Measurements from ENCODE around the gene AFAP1. TPM values are rescaled to one million over a fixed set of nuclear protein-coding genes. Genes with fewer than 3 reads are reported as not detected.

AFAP1 gene
- polyA plus RNA-seq, 3 donors = not detected

GRCh38 chr4:7938609-7939376, 868 bp downstream of the AFAP1 start:
- Histone ChIP-seq H3K9ac (ENCODE audit: insufficient read depth, low read length, poor library complexity, severe bottlenecking) (no peak overlapping the region), H3K36me3 (replicated peaks in 1 of 2; ENCODE audit: control insufficient read depth in 1 of 2, insufficient read depth in 2 of 2, low read length in 2 of 2) (no peaks in the 10 kb centered on the region), H3K4me3 (replicated peaks in 1 of 3; ENCODE audit: low read depth in 2 of 3, low read length in 3 of 3) (peak overlapping the region in 1 of 3 experiments; percentile 47), H3K4me2 (replicated peaks; ENCODE audit: extremely low read depth, low read length, poor library complexity, severe bottlenecking) (peak overlapping the region; percentile 60), H2AFZ (ENCODE audit: insufficient read depth, low read depth, low read length, poor library complexity, severe bottlenecking) (no peak overlapping the region), H3K9me3 (replicated peaks in 1 of 2; ENCODE audit: control insufficient read depth in 1 of 2, insufficient read depth in 1 of 2, low read length in 2 of 2) (peaks cover 4 to 12% of the 10 kb centered on the region in 2 donors), H3K27me3 (ENCODE audit: control insufficient read depth in 2 of 2, insufficient read depth in 2 of 2, low read length in 2 of 2) (peaks cover 29 to 36% of the 10 kb centered on the region in 2 donors), H3K4me1 (ENCODE audit: control insufficient read depth in 1 of 2, insufficient read depth in 2 of 2, low read length in 2 of 2) (peaks cover 8 to 34% of the 10 kb centered on the region in 2 donors), H3K79me2 (ENCODE audit: insufficient read depth, low read length) (no peaks in the 10 kb centered on the region), H3K27ac (ENCODE audit: low read depth in 1 of 2, low read length in 2 of 2) (no peak overlapping the region), H4K20me1 (ENCODE audit: insufficient read depth, low read length) (no peaks in the 10 kb centered on the region)
- no peak for TF ChIP-seq CTCF (IDR thresholded peaks at IDR 0.05)
- H3K9me3 Mint-ChIP-seq = peaks cover 0 to 21% (median 17%) of the 10 kb centered on the region in 7 donors
- H3K4me1 Mint-ChIP-seq = peaks cover 33% of the 10 kb centered on the region
- DNase-seq = no peak
- intact Hi-C loops (cut with micrococcal nuclease) = no loop called here
- H3K27ac Mint-ChIP-seq = peak overlapping the region in 1 of 7 donors; percentile 33
- peaks cover 47 to 69% (median 54%) of the 10 kb centered on the region in 3 donors for H3K27me3 Mint-ChIP-seq (ENCODE audit: low read depth in 3 of 3)
- WGBS (ENCODE audit: insufficient coverage) = 5% methylated on average over 75 of the region's 75 CpGs
- no peaks in the 10 kb centered on the region for H3K36me3 Mint-ChIP-seq
- peak overlapping the region; percentile 77 to 85 for H3K4me3 Mint-ChIP-seq

- Histone ChIP-seq H3K36me3 (replicated peaks in 1 of 2; ENCODE audit: control insufficient read depth in 1 of 2, insufficient read depth in 2 of 2, low read length in 2 of 2) (no peaks in the 10 kb centered on the region), H4K20me1 (ENCODE audit: insufficient read depth, low read length) (no peaks in the 10 kb centered on the region), H3K4me2 (replicated peaks; ENCODE audit: extremely low read depth, low read length, poor library complexity, severe bottlenecking) (no peak overlapping the region), H3K27ac (ENCODE audit: low read depth in 1 of 2, low read length in 2 of 2) (no peak overlapping the region), H2AFZ (ENCODE audit: insufficient read depth, low read depth, low read length, poor library complexity, severe bottlenecking) (no peak overlapping the region), H3K9ac (ENCODE audit: insufficient read depth, low read length, poor library complexity, severe bottlenecking) (no peak overlapping the region), H3K9me3 (replicated peaks in 1 of 2; ENCODE audit: control insufficient read depth in 1 of 2, insufficient read depth in 1 of 2, low read length in 2 of 2) (peaks cover 4 to 12% of the 10 kb centered on the region in 2 donors), H3K79me2 (ENCODE audit: insufficient read depth, low read length) (no peaks in the 10 kb centered on the region), H3K4me3 (replicated peaks in 1 of 3; ENCODE audit: low read depth in 2 of 3, low read length in 3 of 3) (no peak overlapping the region), H3K4me1 (ENCODE audit: control insufficient read depth in 1 of 2, insufficient read depth in 2 of 2, low read length in 2 of 2) (peaks cover 8 to 34% of the 10 kb centered on the region in 2 donors), H3K27me3 (ENCODE audit: control insufficient read depth in 2 of 2, insufficient read depth in 2 of 2, low read length in 2 of 2) (peaks cover 29 to 36% of the 10 kb centered on the region in 2 donors)
- intact Hi-C loops (cut with micrococcal nuclease) = no loop called here
- DNase-seq = no peak
- no peaks in the 10 kb centered on the region for H3K36me3 Mint-ChIP-seq
- 25% methylated on average over 2 of the region's 6 CpGs for WGBS (ENCODE audit: insufficient coverage)
- peak overlapping the region; percentile 77 to 85 for H3K4me3 Mint-ChIP-seq
- H3K27me3 Mint-ChIP-seq (ENCODE audit: low read depth in 3 of 3) = peaks cover 45 to 73% (median 56%) of the 10 kb centered on the region in 3 donors
- H3K9me3 Mint-ChIP-seq = peaks cover 0 to 21% (median 20%) of the 10 kb centered on the region in 7 donors
- peak overlapping the region in 1 of 7 donors; percentile 33 for H3K27ac Mint-ChIP-seq
- TF ChIP-seq CTCF (IDR thresholded peaks at IDR 0.05) = no peak
- H3K4me1 Mint-ChIP-seq = peaks cover 33% of the 10 kb centered on the region
These were observed 1.4 kb downstream of the AFAP1 start for GRCh38 chr4:7938266-7938608.
